PC-9 (cell line): ENCODE results near the gene GMEB2.

Experiments
- EZH2 ChIP-seq: fragments of 200-600 bp; sonication (generic); IDR thresholded peaks from 2 replicates; pipeline ENCODE4 v1.8.0; 2017; ENCODE audit warnings: antibody characterized with exemption, low read depth
- TF ChIP-seq, protein P1 (sequence below): fragments of 200-600 bp; sonication (generic); conservative IDR thresholded peaks from 2 replicates; pipeline ENCODE4 v1.6.1; 2017; ENCODE audit warnings: mixed run types, antibody characterized with exemption, mild to moderate bottlenecking, moderate library complexity

DNA sequence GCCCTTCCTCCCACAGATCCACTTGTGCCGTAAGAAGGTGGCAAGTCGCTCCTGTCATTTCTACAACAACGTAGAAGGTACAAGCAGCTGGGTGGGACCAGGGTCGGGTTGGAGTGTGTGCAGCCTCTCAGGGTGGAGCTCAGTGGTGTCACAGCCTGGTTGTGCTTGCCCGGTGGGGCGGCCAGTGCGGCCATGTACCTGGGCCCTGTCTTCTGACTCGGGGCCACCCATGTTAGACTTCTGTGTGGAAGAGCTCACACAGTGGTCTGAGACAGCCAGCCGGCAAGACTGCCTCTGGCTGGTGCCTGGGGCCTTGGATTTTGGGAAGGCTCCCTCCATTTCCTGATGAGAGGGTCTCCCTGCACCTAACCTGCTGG is 35.9 kb upstream of the GMEB2 start:
- TF ChIP-seq, protein P1, sequence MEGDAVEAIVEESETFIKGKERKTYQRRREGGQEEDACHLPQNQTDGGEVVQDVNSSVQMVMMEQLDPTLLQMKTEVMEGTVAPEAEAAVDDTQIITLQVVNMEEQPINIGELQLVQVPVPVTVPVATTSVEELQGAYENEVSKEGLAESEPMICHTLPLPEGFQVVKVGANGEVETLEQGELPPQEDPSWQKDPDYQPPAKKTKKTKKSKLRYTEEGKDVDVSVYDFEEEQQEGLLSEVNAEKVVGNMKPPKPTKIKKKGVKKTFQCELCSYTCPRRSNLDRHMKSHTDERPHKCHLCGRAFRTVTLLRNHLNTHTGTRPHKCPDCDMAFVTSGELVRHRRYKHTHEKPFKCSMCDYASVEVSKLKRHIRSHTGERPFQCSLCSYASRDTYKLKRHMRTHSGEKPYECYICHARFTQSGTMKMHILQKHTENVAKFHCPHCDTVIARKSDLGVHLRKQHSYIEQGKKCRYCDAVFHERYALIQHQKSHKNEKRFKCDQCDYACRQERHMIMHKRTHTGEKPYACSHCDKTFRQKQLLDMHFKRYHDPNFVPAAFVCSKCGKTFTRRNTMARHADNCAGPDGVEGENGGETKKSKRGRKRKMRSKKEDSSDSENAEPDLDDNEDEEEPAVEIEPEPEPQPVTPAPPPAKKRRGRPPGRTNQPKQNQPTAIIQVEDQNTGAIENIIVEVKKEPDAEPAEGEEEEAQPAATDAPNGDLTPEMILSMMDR = no peak
- TF ChIP-seq EZH2 = no peak
